Renal pelvis (tissue), 12 donors: ENCODE results near the gene SNX19. TPM values are rescaled to one million over a fixed set of nuclear protein-coding genes. Genes with fewer than 3 reads are reported as not detected.
"Not testable (repeated sequence)": the region's sequence is repeated elsewhere in the genome, so short reads cannot be mapped to it uniquely, and the experiment has no call there.

Experiments
- DNase-seq: peaks from one replicate; pipeline ENCODE4 v3.0.0-alpha.2; 2013
- long read RNA-seq, 16 experiments: transcript quantifications; one replicate each; lab custom pipeline, GENCODE V29; 2026
- polyA plus RNA-seq, 3 donors: library from polyadenylated mRNA; unstranded; fragments of 120-200 nt; gene quantifications; one replicate each; pipeline ENCODE4 v1.2.1, GENCODE V29; 2013; ENCODE audit not compliant: insufficient read length in 3 of 3

Gene SNX19
- polyA plus RNA-seq: 10 to 100 TPM; 50.1 to 61.7 (median 52.2) TPM
- long read RNA-seq, donor 1, full-length matches to known transcripts: 3 of 3 reads
- long read RNA-seq, donor 1, partial matches to known transcripts: 0 of 3 reads
- long read RNA-seq, donor 1, other reads (novel, unspliced or antisense): 0 of 3 reads
- long read RNA-seq, donor 2, full-length matches to known transcripts: 8 of 14 reads
- long read RNA-seq, donor 2, partial matches to known transcripts: 6 of 14 reads
- long read RNA-seq, donor 2, other reads (novel, unspliced or antisense): 0 of 14 reads
- long read RNA-seq, donor 3, full-length matches to known transcripts: 5 of 5 reads
- long read RNA-seq, donor 3, partial matches to known transcripts: 0 of 5 reads
- long read RNA-seq, donor 3, other reads (novel, unspliced or antisense): 0 of 5 reads
- long read RNA-seq, donor 4, full-length matches to known transcripts: 5 of 11 reads
- long read RNA-seq, donor 4, partial matches to known transcripts: 6 of 11 reads
- long read RNA-seq, donor 4, other reads (novel, unspliced or antisense): 0 of 11 reads
- long read RNA-seq, donor 5: 0 reads
- long read RNA-seq, donor 6, full-length matches to known transcripts: 4 of 11 reads
- long read RNA-seq, donor 6, partial matches to known transcripts: 7 of 11 reads
- long read RNA-seq, donor 6, other reads (novel, unspliced or antisense): 0 of 11 reads
- long read RNA-seq, donor 7, partial matches to known transcripts: 20 of 22 reads
- long read RNA-seq, donor 7, other reads (novel, unspliced or antisense): 0 of 22 reads
- long read RNA-seq, donor 8, full-length matches to known transcripts: 5 of 5 reads
- long read RNA-seq, donor 8, partial matches to known transcripts: 0 of 5 reads
- long read RNA-seq, donor 8, other reads (novel, unspliced or antisense): 0 of 5 reads
- long read RNA-seq, donor 9, full-length matches to known transcripts: 3 of 13 reads
- long read RNA-seq, donor 9, partial matches to known transcripts: 10 of 13 reads
- long read RNA-seq, donor 9, other reads (novel, unspliced or antisense): 0 of 13 reads
- long read RNA-seq, donor 10, full-length matches to known transcripts: 7 of 12 reads
- long read RNA-seq, donor 10, partial matches to known transcripts: 5 of 12 reads
- long read RNA-seq, donor 10, other reads (novel, unspliced or antisense): 0 of 12 reads
- long read RNA-seq, donor 11, full-length matches to known transcripts: 3 of 8 reads
- long read RNA-seq, donor 11, partial matches to known transcripts: 5 of 8 reads
- long read RNA-seq, donor 11, other reads (novel, unspliced or antisense): 0 of 8 reads
- long read RNA-seq, donor 12, full-length matches to known transcripts: 2 of 12 reads
- long read RNA-seq, donor 12, partial matches to known transcripts: 10 of 12 reads
- long read RNA-seq, donor 12, other reads (novel, unspliced or antisense): 0 of 12 reads
- long read RNA-seq, donor 13, full-length matches to known transcripts: 5 of 5 reads
- long read RNA-seq, donor 13, partial matches to known transcripts: 0 of 5 reads
- long read RNA-seq, donor 13, other reads (novel, unspliced or antisense): 0 of 5 reads
- long read RNA-seq, donor 14: 0 reads
- long read RNA-seq, donor 15, full-length matches to known transcripts: 6 of 6 reads
- long read RNA-seq, donor 15, partial matches to known transcripts: 0 of 6 reads
- long read RNA-seq, donor 15, other reads (novel, unspliced or antisense): 0 of 6 reads
- long read RNA-seq, donor 16, full-length matches to known transcripts: 4 of 15 reads
- long read RNA-seq, donor 16, partial matches to known transcripts: 11 of 15 reads
- long read RNA-seq, donor 16, other reads (novel, unspliced or antisense): 0 of 15 reads

DNA sequence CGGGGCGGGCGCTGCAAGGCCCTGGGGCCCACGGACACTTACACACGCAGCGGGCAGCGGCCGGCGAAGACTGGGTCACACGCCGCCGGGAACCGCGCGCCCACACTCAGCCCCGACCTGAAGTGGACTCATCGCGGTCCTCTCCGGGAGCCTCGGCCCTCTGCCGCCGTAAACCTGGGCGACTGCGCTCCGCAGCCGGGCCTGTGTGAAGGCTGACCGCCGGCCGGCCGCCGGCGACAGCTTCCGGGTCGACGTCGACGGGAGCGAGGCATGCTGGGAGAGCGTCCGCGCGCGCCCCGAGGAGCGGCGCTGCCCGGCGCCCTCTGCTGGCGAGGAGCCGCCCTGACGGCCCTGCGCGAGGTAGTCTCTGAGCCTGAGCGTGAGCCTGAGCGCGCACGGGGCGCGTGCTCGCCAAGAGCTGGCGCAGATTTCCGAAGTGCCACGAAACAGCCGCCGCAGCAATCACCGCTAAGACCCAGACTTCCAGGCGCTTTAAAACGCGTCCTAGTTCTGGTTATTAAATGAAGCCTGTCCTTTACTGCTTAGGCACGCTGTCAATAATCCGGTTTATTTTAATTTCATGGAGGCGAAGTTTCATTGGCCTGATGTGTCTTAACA is at the start of gene SNX19:
Gene SNX19, minus strand, starts transcription at position 242 of the 618 bp plus-strand sequence. CDS start 540 bp downstream, outside the sequence.
- peak; percentile 89 for DNase-seq

DNA sequence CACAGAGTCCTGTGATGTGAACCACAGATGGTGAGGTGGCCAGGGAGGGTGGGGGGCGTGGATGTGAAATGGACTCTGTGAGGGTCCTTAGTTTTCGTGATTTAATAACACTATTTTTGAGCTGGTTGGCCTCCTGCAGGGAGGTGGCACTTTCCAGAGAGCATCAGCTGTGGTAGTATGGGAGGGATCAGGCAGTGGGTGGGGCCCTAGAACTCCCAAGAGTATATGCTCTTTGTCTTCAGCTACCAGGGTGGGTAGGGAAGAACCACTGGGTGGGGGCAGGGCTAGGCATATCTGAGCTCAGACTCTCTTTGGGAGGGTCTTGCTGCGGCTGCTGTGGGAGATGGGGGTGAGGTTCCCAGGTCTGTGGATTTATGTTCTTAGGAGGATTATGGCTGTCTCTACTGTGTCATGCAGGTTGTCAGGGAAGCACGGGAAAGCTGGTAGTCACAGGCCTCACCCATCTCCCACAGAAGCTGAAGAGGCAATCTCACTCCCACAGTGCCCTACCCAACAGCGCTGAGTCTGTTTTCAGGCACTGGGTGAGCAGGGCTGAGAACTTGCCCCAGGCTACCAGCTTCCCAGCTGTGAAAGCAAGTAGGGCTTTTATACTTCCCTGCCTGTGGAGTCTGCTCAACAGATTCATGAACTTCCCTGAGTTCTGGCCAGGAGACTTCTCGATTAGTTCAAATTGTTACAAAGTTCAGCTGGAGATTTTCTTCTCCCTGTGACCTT is 47.9 kb upstream of the SNX19 start:
- DNase-seq: no peak

DNA sequence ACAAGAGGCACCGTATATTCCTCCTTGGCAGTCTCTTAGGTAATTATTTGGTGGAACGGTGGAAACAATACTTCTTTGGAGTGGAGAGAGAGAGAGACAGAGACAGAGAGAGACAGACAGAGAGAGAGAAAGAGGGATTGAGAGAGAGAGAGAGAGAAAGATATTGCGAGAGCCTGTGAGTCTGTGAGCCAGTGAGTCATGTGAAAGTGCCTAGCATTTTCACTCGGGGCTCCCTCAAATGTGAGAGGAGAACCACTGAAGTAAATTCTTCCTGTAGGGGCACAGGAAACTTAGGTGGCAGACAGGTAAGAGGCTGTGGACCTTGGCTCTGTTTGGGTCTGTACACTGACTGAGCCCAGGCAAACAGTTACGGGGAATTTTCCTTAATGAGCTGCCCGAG is 31.6 kb upstream of the SNX19 start:
- no peak for DNase-seq

DNA sequence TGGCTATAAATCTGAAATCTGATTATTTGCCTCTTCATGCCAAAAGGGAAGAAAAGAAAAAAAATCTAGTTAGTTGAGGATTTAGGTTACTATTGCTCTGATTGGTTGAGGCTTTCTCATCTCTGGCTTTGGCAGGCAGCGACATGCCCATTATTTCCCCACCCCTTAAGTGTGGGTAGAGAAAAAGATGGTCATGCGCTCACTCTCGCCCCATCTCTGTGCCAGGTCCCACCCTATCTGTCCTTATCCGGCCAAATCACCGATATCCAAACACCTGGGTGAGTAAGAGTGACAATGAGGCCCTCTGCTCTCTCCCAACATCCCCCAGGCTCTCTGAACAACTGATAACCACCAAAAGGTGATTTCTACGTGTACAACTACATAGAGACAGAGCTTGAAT is 31.2 kb upstream of the SNX19 start:
- DNase-seq: no peak

DNA sequence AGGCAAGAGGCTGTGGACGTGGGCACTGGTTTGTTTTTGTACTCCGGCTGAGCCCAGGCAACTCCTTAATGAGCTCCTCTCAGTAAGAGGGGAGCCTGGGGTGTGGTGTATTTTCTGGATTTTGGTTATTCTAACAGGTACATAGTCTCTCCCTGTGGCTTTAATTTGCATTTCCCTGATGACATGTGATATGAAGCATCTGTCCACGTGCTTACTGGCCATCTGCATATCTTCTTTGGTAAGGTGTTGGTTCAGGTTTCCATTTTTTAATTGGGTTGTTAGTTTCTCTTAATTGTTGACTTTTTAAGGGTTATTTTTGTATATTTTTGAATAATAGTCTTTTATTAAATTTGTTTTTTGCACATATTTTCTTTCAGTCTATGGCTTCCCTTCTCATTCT is 30.8 kb upstream of the SNX19 start:
- no peak for DNase-seq

DNA sequence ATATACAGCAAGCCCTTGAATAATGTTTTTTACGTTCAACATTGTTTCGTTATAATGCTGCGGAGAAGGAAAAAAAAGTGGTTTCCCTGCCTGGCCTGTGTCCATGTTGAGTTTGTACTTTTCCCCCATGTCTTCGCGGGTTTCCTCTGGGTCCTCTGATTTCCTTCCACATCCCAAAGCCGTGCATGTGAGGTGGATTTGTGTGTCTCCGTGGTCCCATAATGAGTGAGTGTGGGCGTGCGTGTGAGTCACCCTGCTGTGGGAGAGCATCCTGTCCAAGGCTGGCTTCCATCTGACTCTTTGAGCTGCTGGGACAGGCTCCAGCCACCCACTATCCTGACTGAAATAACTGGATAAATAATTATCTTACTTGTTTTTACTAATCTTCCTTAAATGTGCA is 29.6 kb upstream of the SNX19 start:
- no peak for DNase-seq

GRCh38 chr11:130940706-130941105 is 24.4 kb upstream of the SNX19 start:
- DNase-seq: no peak

DNA sequence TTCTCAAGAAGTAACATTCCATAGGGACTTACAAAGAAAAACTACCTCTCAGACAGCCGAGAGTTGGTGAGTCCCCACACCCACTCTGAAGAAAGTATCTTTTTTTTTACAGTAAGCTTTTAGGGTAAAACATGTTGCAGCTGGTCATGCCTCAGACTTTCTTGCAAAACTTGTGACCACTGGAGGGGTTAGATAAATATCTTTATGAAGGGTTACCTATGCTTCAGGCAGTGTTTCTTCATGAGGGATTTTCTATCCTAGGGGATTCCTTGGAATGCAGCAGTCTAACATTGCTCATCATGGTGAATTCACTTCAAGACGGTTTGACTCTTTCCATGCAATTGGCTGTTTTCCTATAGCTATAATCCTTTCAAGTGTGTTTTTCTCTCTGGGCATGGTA is 20.8 kb upstream of the SNX19 start:
- no peak for DNase-seq

GRCh38 chr11:130932086-130932712 is 15.9 kb upstream of the SNX19 start:
- no peak for DNase-seq

- no peak for DNase-seq
These were observed 8.5 kb upstream of the SNX19 start for GRCh38 chr11:130924750-130925149.

DNA sequence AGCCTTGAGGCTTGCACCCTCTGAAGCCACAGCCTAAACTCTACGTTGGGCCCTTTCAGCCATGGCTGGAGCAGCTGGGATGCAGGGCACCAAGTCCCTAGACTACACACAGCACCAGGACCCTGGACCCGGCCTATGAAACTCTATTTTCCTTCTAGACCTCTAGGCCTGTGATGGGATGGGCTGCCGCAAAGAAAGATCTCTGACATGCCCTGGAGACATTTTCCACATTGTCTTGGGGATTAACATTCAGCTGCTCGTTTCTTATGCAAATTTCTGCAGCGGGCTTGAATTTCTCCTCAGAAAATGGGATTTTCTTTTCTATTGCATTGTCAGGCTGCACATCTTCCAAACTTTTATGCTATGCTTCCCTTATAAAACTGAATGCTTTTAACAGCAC is 4.3 kb upstream of the SNX19 start:
- not testable (repeated sequence) for DNase-seq

DNA sequence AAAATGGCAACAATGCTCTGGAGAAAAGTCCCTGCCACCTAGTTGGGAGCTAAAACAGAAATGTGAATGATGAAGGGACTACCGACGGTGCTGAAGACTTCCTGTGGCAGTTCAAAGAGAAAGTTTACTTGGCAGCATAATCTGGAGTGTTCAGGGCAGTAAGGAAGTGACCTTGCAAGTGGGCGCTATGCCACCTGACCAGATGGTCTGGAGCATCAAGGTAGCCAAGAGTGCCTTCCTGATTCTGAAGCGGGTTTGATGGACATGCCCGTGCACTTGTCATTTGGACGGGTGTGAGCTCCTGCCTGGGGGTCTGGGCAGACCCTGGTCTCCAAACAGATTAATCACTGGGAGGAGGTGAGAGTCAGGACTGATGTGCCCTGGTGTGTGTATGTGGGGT is 1.8 kb upstream of the SNX19 start:
- DNase-seq: no peak

DNA sequence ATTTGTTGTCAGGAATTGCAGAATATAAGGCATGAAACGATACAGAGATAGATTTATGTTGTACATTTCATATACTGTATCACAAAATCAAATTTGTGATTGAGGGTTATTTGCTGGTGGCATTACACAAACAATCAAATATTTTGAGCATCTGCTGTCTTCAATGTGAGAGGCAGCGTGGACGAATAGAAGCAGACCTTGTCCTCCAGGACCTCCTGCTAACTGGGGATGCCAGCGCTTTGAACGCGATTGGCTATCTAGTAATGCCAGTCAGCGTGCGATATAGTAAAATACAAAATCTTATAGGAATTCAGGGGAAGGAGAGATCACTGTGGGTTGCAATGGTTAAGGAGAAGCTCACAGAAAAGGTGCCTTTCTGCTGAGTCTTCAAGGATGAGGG is 631 bp upstream of the SNX19 start:
- no peak for DNase-seq

DNA sequence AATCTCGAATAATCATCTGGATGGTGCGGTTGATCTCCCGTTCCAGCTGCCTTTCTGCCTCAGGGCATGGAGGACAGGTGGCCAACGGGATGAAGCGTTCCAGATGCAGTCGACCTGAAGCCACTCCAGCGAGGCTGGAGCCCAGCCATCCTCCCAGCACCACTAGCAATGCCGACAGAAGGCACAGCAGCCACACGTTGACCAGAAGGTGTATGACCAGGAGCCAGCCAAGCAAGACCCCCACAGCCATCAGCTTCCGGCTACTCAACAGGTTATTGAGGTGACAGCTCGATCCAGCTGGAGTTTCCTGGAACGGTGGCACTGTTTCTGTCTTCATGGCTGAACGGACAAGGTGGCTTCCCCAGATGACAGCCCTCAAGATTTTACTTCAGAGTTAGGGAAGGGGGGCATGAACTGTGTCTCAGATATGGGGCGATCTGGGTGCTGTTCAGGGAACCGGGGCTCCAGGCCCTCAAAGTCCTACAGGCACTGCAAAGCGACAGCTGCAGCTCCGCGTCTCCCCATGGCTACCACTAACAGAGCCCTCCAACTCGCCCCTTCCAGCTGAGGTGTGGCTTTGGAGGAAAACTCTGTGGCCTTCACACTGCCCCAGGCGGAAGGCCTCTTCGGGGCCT is 559 bp downstream of the SNX19 start:
- no peak for DNase-seq

- no peak for DNase-seq
These were observed 3.0 kb downstream of the SNX19 start for GRCh38 chr11:130913268-130913667.

DNA sequence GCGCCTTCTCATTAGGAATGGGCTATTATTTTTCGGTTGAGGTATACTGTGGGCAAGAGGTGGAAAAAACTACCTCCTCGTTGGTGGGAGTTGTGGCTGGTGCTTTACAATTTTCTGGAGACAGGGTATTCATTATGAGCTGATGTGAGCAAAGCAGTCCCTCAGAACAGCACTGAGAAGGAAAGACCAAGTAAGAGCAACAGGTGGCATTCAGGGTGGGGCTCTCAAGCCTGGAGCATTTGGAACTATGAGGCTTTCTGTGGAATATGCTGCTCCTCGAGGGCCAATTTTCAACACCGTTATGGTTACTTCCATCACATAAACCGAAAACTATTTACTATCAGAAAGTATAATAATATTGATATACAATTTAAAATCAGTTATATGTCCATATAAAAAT is 3.7 kb downstream of the SNX19 start:
- no peak for DNase-seq

GRCh38 chr11:130911306-130911705 is 5.0 kb downstream of the SNX19 start:
- DNase-seq: no peak

DNA sequence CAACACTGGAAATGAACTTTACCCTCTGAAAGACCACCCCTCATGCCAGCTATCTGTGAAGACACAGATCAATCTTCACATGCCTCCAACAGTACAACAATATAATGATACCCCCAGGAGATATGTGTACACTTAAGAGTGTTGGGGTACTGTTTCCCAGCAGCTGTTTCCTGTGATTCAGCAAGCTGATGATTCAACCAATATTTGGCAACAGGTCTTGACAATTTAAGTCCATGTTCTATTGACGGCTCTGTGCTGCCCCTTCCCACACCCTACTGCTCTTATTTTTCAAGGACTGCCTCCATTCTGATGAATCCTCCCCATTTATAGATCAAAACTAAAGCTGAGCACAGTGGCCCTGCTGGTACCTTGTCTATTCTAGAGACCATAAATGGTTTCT is 6.6 kb downstream of the SNX19 start:
- DNase-seq: no peak
